Raji (cell line): ENCODE data around the gene SLC5A12.

Experiments
- POLR2A ChIP-seq: IDR thresholded peaks from 2 replicates; pipeline ENCODE4 v1.6.1; 2011; ENCODE audit warnings: low read depth, low read length, control low read depth; ENCODE audit not compliant: insufficient read depth

The SLC5A12 gene

GRCh38 chr11:26721948-26722475 lies at the start of gene SLC5A12:
Gene SLC5A12, minus strand, starts transcription at chr11:26722060. Its CDS starts 346 bp downstream, at chr11:26721714.
- TF ChIP-seq POLR2A, result no peak

- no peak for TF ChIP-seq POLR2A
These were observed 47.2 kb upstream of the SLC5A12 start for GRCh38 chr11:26769027-26769426.

GRCh38 chr11:26767060-26767459 lies 45.2 kb upstream of the SLC5A12 start:
- no peak for TF ChIP-seq POLR2A

GRCh38 chr11:26765323-26765722 lies 43.5 kb upstream of the SLC5A12 start:
- no peak for TF ChIP-seq POLR2A

- TF ChIP-seq POLR2A, result no peak
These were observed 43.0 kb upstream of the SLC5A12 start for GRCh38 chr11:26764825-26765224.

- TF ChIP-seq POLR2A, result no peak
These were observed 42.5 kb upstream of the SLC5A12 start for GRCh38 chr11:26764315-26764714.

GRCh38 chr11:26762089-26762488 lies 40.2 kb upstream of the SLC5A12 start:
- TF ChIP-seq POLR2A, result no peak

GRCh38 chr11:26761361-26761809 lies 39.5 kb upstream of the SLC5A12 start:
- TF ChIP-seq POLR2A, result no peak

- no peak for TF ChIP-seq POLR2A
These were observed 36.1 kb upstream of the SLC5A12 start for GRCh38 chr11:26757995-26758394.

GRCh38 chr11:26755762-26756161 lies 33.9 kb upstream of the SLC5A12 start:
- no peak for TF ChIP-seq POLR2A

GRCh38 chr11:26753723-26754504 lies 32.1 kb upstream of the SLC5A12 start:
- no peak for TF ChIP-seq POLR2A

GRCh38 chr11:26749927-26750326 lies 28.1 kb upstream of the SLC5A12 start:
- no peak for TF ChIP-seq POLR2A

GRCh38 chr11:26743622-26744021 lies 21.8 kb upstream of the SLC5A12 start:
- TF ChIP-seq POLR2A, result no peak

- no peak for TF ChIP-seq POLR2A
These were observed 21.1 kb upstream of the SLC5A12 start for GRCh38 chr11:26742966-26743365.

- no peak for TF ChIP-seq POLR2A
These were observed 19.2 kb upstream of the SLC5A12 start for GRCh38 chr11:26741036-26741435.

GRCh38 chr11:26739366-26740073 lies 17.7 kb upstream of the SLC5A12 start:
- no peak for TF ChIP-seq POLR2A
